Testis (tissue), 2 donors: ENCODE data around the gene SPATA32.

Source experiments
- CTCF ChIP-seq, 3 experiments: fragments of 450-650 bp in 2 of 3; fragments of 200-600 bp in 1 of 3; sonication (generic) in 1 of 3; IDR thresholded peaks; one replicate each; pipeline ENCODE4 v1.5.1; 2016 to 2019; ENCODE audit warnings: antibody characterized with exemption in 3 of 3, mild to moderate bottlenecking in 2 of 3, moderate library complexity in 1 of 3
- POLR2A ChIP-seq: fragments of 450-650 bp; IDR thresholded peaks from one replicate; pipeline ENCODE4 v1.6.1; 2017; ENCODE audit warnings: antibody characterized with exemption, mild to moderate bottlenecking, moderate library complexity

DNA sequence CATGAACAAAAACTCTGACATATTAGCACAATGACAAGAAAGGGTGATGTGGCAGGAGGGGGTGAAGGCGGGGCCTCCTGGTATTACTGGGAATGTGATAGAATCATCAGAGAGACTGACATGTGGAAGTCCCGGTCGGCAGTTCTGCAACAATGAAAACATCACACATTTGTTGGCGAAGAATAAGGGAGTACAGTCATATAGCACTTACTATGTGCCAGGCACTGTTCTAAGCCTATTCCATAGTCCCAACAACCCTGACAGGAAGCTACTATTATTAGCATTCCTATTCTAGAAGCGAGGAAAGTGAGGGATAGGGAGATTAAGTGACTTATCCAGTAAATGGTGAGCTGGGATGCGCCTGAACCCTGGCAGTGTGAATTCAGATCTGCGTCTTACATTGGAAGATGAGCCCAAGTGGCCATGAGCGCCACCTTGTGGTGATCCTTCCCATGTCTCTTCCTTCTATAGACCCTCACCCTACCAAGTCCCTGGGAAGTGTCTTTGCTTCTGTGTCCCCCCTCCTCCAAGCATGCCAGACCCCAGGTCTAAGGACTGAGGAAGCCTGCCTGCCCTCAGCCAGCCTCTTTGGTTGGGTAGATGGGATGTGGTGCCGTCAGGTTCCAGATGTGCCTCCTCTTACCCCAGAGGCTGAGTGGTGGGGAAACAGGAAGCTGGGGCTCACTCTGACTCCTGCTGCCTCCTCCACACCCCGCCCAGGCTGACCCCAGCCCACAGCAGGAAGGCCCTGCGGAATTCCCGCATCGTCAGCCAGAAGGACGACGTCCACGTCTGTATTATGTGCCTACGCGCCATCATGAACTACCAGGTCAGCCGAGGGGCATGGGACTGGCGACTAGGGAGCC, 26.2 kb downstream of the SPATA32 start:
- TF ChIP-seq CTCF (IDR thresholded peaks at IDR 0.05): peak; percentile 45 to 76 (median 74)
- TF ChIP-seq POLR2A: no peak
